ENCODE data around the gene ZNF771.
"Not testable (repeated sequence)": the region's sequence is repeated elsewhere in the genome, so short reads cannot be mapped to it uniquely, and the experiment has no call there.

Gene ZNF771

GRCh38 chr16:30458561-30459394, 51.4 kb downstream of the ZNF771 start:
- DNase-seq (ENCODE audit: low read depth in 1 of 2, low spot score in 1 of 2) = peak; percentile 60 to 87

GRCh38 chr16:30459456-30459855, 52.0 kb downstream of the ZNF771 start:
- no peak for DNase-seq (ENCODE audit: low read depth in 1 of 2, low spot score in 1 of 2)

- not testable (repeated sequence) for DNase-seq (ENCODE audit: low read depth in 1 of 2, low spot score in 1 of 2)
Measured at GRCh38 chr16:30461426-30461825, 54.0 kb downstream of the ZNF771 start.

- DNase-seq (ENCODE audit: low read depth in 1 of 2, low spot score in 1 of 2) = no peak
Measured at GRCh38 chr16:30464078-30464477, 56.7 kb downstream of the ZNF771 start.

Measured in activated CD4-positive, alpha-beta T cell treated with anti-CD3 and anti-CD28 coated beads, Interleukin-2, amount 50 U/mL, for 24 hours (primary cell).